Endothelial cell of umbilical vein (primary cell): ENCODE measurements around the gene RBM44. TPM values are rescaled to one million over a fixed set of nuclear protein-coding genes. Genes with fewer than 3 reads are reported as not detected.

Experiments used
- BruUV-seq: library from RNA; stranded (reverse); fragments of 400-500 nt; replicated peaks from 2 replicates; lab custom pipeline; 2021; lab: Mats Ljungman, UMichigan
- CTCF ChIA-PET: fragments of 300-600, 350-600 bp; sonication (Branson Sonifier 250); formaldehyde crosslinking; loops from one replicate; lab custom pipeline; 2021; ENCODE audit warnings: antibody characterized with exemption, inconsistent platforms; lab: Charles Lee
- POLR2A ChIA-PET: fragments of 300-600, 350-600 bp; sonication (Branson Sonifier 250); formaldehyde crosslinking; loops from one replicate; lab custom pipeline; 2021; ENCODE audit warnings: antibody characterized with exemption, inconsistent platforms; lab: Charles Lee
- DNase-seq: peaks from one replicate; pipeline ENCODE4 v3.0.0-alpha.2; 2011; ENCODE audit warnings: low read depth, low spot score
- FAIRE-seq: peaks from 2 replicates; lab custom pipeline; 2011; peaks lifted over from hg19 to GRCh38; lab: Jason Lieb, UNC
- H2AFZ ChIP-seq: 2 replicates; pipeline ENCODE4 v1.6.0; 2012; ENCODE audit warnings: low read depth, low read length, control low read depth, inconsistent platforms
- H3K27ac ChIP-seq: 2 replicates; pipeline ENCODE4 v1.5.1; 2011; ENCODE audit warnings: low read depth, mild to moderate bottlenecking, control low read depth, low read length, moderate library complexity; ENCODE audit not compliant: insufficient read depth
- H3K27me3 ChIP-seq, 2 experiments: 2 replicates each; pipeline versions ENCODE4 v1.6.0 to v1.6.1; 2011; ENCODE audit warnings: low read length in 2 of 2, mixed read lengths in 1 of 2; ENCODE audit not compliant: control insufficient read depth in 2 of 2, insufficient read depth in 2 of 2
- H3K36me3 ChIP-seq, 2 experiments: 2 replicates in 1 of 2; 3 replicates in 1 of 2; pipeline ENCODE4 v1.5.1; 2011; ENCODE audit warnings: low read length in 2 of 2, mild to moderate bottlenecking in 1 of 2, moderate library complexity in 1 of 2; ENCODE audit not compliant: control insufficient read depth in 2 of 2, insufficient read depth in 2 of 2; ENCODE audit errors: extremely low read depth in 1 of 2
- H3K4me1 ChIP-seq: 3 replicates; pipeline ENCODE4 v1.5.1; 2011; ENCODE audit warnings: mild to moderate bottlenecking, low read length; ENCODE audit not compliant: control insufficient read depth, insufficient read depth; ENCODE audit errors: extremely low read depth
- H3K4me2 ChIP-seq: 2 replicates; pipeline ENCODE4 v1.6.1; 2011; ENCODE audit warnings: low read length, control low read depth, mixed read lengths; ENCODE audit not compliant: insufficient read depth
- H3K4me3 ChIP-seq, 3 experiments: fragments of 200-600 bp in 1 of 3; sonication (generic), shearing (Covaris generic) in 1 of 3; replicated peaks in 1 of 3; 2 replicates each; pipeline ENCODE4 v1.5.1; 2011 to 2016; ENCODE audit warnings: control low read depth in 3 of 3, low read length in 3 of 3, mild to moderate bottlenecking in 2 of 3, inconsistent platforms in 1 of 3, low read depth in 1 of 3, moderate library complexity in 1 of 3; ENCODE audit not compliant: insufficient read depth in 1 of 3
- H3K79me2 ChIP-seq: 2 replicates; pipeline ENCODE4 v1.6.0; 2012; ENCODE audit warnings: low read length, inconsistent platforms; ENCODE audit not compliant: control insufficient read depth, insufficient read depth
- H3K9ac ChIP-seq: replicated peaks from 2 replicates; pipeline ENCODE3; 2011; ENCODE audit warnings: low read length, control low read depth; ENCODE audit not compliant: insufficient read depth; ENCODE audit errors: extremely low read depth
- H3K9me1 ChIP-seq: replicated peaks from 3 replicates; pipeline ENCODE4 v1.6.0; 2011; ENCODE audit warnings: mild to moderate bottlenecking, low read length; ENCODE audit not compliant: control insufficient read depth, insufficient read depth; ENCODE audit errors: extremely low read depth
- H3K9me3 ChIP-seq: replicated peaks from 2 replicates; pipeline ENCODE4 v1.5.1; 2012; ENCODE audit warnings: low read length, inconsistent platforms; ENCODE audit not compliant: control insufficient read depth, insufficient read depth
- H4K20me1 ChIP-seq: replicated peaks from 2 replicates; pipeline ENCODE3; 2011; ENCODE audit warnings: mild to moderate bottlenecking, low read length; ENCODE audit not compliant: control insufficient read depth, insufficient read depth; ENCODE audit errors: extremely low read depth
- CTCF ChIP-seq, 2 donors: IDR thresholded peaks; 1 replicate in 1 of 2; 2 replicates in 1 of 2; pipeline ENCODE4 v1.5.1; 2011; ENCODE audit warnings: low read length in 2 of 2, mild to moderate bottlenecking in 2 of 2, moderate library complexity in 2 of 2, control low read depth in 1 of 2, inconsistent platforms in 1 of 2, low read depth in 1 of 2; ENCODE audit not compliant: insufficient read depth in 1 of 2; ENCODE audit errors: extremely low read depth in 1 of 2
- EZH2 ChIP-seq: IDR thresholded peaks from 2 replicates; pipeline ENCODE4 v1.6.1; 2012; ENCODE audit warnings: borderline replicate concordance, low read depth, mild to moderate bottlenecking, moderate library complexity, low read length, inconsistent platforms; ENCODE audit not compliant: severe bottlenecking
- FOS ChIP-seq: IDR thresholded peaks from 2 replicates; pipeline ENCODE4 v1.6.1; 2011; ENCODE audit warnings: mild to moderate bottlenecking, low read length, moderate library complexity, borderline replicate concordance; ENCODE audit not compliant: insufficient read depth
- GATA2 ChIP-seq: IDR thresholded peaks from 2 replicates; pipeline ENCODE4 v1.7.0; 2011; ENCODE audit warnings: low read depth, mild to moderate bottlenecking, moderate library complexity, mixed read lengths, low read length; ENCODE audit not compliant: insufficient read length, insufficient read depth
- JUN ChIP-seq: IDR thresholded peaks from 2 replicates; pipeline ENCODE4 v1.6.1; 2011; ENCODE audit warnings: borderline replicate concordance, low read depth; ENCODE audit not compliant: insufficient read length, insufficient read depth
- MAX ChIP-seq: IDR thresholded peaks from 2 replicates; pipeline ENCODE4 v1.6.1; 2011; ENCODE audit not compliant: insufficient read depth, insufficient read length
- MYC ChIP-seq: IDR thresholded peaks from one replicate; pipeline ENCODE4 v1.6.1; 2011; ENCODE audit warnings: mild to moderate bottlenecking, low read depth, low read length
- POLR2A ChIP-seq: IDR thresholded peaks from 2 replicates; pipeline ENCODE4 v1.6.1; 2012; ENCODE audit warnings: low read depth, mild to moderate bottlenecking, control low read depth, low read length
- POLR2AphosphoS5 ChIP-seq: IDR thresholded peaks from 2 replicates; pipeline ENCODE4 v1.6.1; 2012; ENCODE audit warnings: low read depth, mild to moderate bottlenecking, control low read depth, low read length, moderate library complexity; ENCODE audit not compliant: insufficient read depth
- dilution Hi-C: fragments of 300-500 bp; cut with MboI; formaldehyde crosslinking; loops from one replicate; pipeline ENCODE4 v1.15.0; 2019; ENCODE audit warnings: low sequenced_read_pairs; ENCODE audit not compliant: extremely low pct_ligation_motif_present
- intact Hi-C: fragments of 100-400 bp; cut with micrococcal nuclease; formaldehyde crosslinking; loops from one replicate; pipeline ENCODE4 v1.10.0; 2022
- polyA plus RNA-seq, 4 experiments: library from polyadenylated mRNA; depleted of rRNA in 3 of 4; stranded (reverse) in 3 of 4; unstranded in 1 of 4; fragments of >200 nt; gene quantifications; 2 replicates each; pipeline versions ENCODE4 v1.2.1 to v1.2.3, GENCODE V29; 2011 to 2012; ENCODE audit warnings: missing spikeins in 1 of 4
- total RNA-seq: library from RNA; stranded (reverse); gene quantifications from 2 replicates; pipeline ENCODE4 v1.2.3, GENCODE V29; 2021

Gene RBM44
- total and polyA plus RNA-seq, 2 donors (not counting 3 experiments of a cell fraction or from before 2014, with no cell fraction given): 0.14 to 0.53 TPM

DNA sequence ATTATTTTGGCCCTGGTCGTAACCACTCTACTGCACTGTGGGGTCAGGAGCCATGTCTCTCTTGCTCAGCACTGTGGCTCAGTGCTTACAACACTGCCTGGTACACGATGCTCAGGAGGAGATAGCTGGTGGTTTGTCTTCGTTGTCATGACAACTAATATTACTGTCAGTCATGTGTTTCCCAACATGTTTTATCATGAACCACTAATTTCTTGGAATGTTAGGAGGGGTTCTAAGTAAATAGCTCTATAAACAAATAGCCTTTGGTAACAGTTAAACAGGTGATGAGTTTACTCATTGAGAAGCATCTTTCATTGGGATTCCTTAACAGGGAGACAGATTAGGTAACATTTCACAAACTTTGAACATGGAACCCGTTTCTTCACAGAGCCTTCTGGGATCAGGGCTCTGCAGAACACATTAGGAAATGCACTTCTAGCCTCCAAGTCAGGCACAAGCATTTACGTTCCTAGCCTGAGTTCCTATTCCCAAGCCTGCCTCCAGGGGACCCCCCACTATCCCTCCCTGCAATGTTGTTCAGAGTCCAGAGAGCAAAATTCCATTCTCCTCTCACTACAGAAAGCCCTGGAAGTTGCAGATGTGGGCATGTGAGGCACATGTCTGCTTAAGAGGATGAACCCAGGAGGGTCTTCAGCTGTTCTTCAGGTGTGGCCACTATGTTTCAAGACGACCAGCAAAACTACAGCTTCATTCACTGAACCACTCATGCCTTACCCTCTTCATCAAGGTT lies 6.4 kb upstream of the RBM44 start:
- ChIA-PET POLR2A (no interaction called here), CTCF (no interaction called here)
- FAIRE-seq (peak; percentile 18), DNase-seq (no peak)
- Histone ChIP-seq H3K4me2 (no peak overlapping the region), H3K79me2 (no peaks in the 10 kb centered on the region), H3K9me1 (no peaks in the 10 kb centered on the region), H3K9ac (no peak overlapping the region), H3K27ac (no peak overlapping the region), H3K4me3 (no peak overlapping the region), H3K9me3 (no peaks in the 10 kb centered on the region), H4K20me1 (no peaks in the 10 kb centered on the region), H3K27me3 (no peaks in the 10 kb centered on the region), H3K4me1 (no peaks in the 10 kb centered on the region), H3K36me3 (no peaks in the 10 kb centered on the region), H2AFZ (no peak overlapping the region)
- no TSS peak for BruUV-seq
- dilution Hi-C loops: no loop called here
- TF ChIP-seq CTCF (IDR thresholded peaks at IDR 0.05; ENCODE audit: extremely low read depth in 1 of 2, insufficient read depth in 1 of 2, low read depth in 1 of 2, low read length in 2 of 2) (peak in 1 of 2 donors; percentile 28), MYC (no peak)
- intact Hi-C loops: no loop called here

- H3K79me2 ChIP-seq: no peaks in the 10 kb centered on the region
- H3K36me3 ChIP-seq: no peaks in the 10 kb centered on the region
- no peak overlapping the region for H3K27ac ChIP-seq
- no peak overlapping the region for H3K4me3 ChIP-seq
- H3K4me2 ChIP-seq: no peak overlapping the region
- no peak overlapping the region for H2AFZ ChIP-seq
- H3K9me1 ChIP-seq: no peaks in the 10 kb centered on the region
- H4K20me1 ChIP-seq: no peaks in the 10 kb centered on the region
- H3K9me3 ChIP-seq: no peaks in the 10 kb centered on the region
- no peaks in the 10 kb centered on the region for H3K4me1 ChIP-seq
- no peak for TF ChIP-seq EZH2
- no peak for TF ChIP-seq POLR2A
- TF ChIP-seq FOS: no peak
- TF ChIP-seq POLR2AphosphoS5: no peak
- no peak for TF ChIP-seq MYC
- TF ChIP-seq GATA2: no peak
- TF ChIP-seq CTCF (IDR thresholded peaks at IDR 0.05; ENCODE audit: extremely low read depth in 1 of 2, insufficient read depth in 1 of 2, low read depth in 1 of 2, low read length in 2 of 2): no peak
- TF ChIP-seq JUN: no peak
- no peak for TF ChIP-seq MAX
- H3K27me3 ChIP-seq: no peaks in the 10 kb centered on the region
- POLR2A ChIA-PET: no interaction called here
- no TSS peak for BruUV-seq
- DNase-seq: no peak
- CTCF ChIA-PET: no interaction called here
- FAIRE-seq: no peak
- H3K9ac ChIP-seq: no peak overlapping the region
- dilution Hi-C loops (no loop called here), intact Hi-C loops (no loop called here)
Measured at GRCh38 chr2:237797253-237797652, 1.3 kb upstream of the RBM44 start.
